RWPE1 (cell line): ENCODE measurements around the gene CHMP4A.
"Not testable (repeated sequence)": the region's sequence is repeated elsewhere in the genome, so short reads cannot be mapped to it uniquely, and the experiment has no call there.

ENCODE experiments used
- CTCF ChIA-PET: fragments of 350-600 bp; sonication (Branson Sonifier 250); formaldehyde crosslinking; extraction: SDS; loops from one replicate; lab custom pipeline; 2021; lab: Yijun Ruan, JAX
- POLR2A ChIA-PET: fragments of 400-600 bp; formaldehyde crosslinking; extraction: SDS; loops from one replicate; lab custom pipeline; 2020; ENCODE audit warnings: antibody characterized with exemption; ENCODE audit not compliant: low non-redundant PET; lab: Yijun Ruan, JAX
- DNase-seq: peaks from one replicate; pipeline ENCODE4 v3.0.0; 2012; ENCODE audit warnings: low spot score
- H3K27ac ChIP-seq: fragments of 450-650 bp; 2 replicates; pipeline ENCODE4 v1.5.1; 2017
- TF ChIP-seq, protein P1 (sequence below): fragments of 450-650 bp; conservative IDR thresholded peaks from 2 replicates; pipeline ENCODE4 v1.5.1; 2017; ENCODE audit warnings: low read depth, mild to moderate bottlenecking

Gene CHMP4A

DNA sequence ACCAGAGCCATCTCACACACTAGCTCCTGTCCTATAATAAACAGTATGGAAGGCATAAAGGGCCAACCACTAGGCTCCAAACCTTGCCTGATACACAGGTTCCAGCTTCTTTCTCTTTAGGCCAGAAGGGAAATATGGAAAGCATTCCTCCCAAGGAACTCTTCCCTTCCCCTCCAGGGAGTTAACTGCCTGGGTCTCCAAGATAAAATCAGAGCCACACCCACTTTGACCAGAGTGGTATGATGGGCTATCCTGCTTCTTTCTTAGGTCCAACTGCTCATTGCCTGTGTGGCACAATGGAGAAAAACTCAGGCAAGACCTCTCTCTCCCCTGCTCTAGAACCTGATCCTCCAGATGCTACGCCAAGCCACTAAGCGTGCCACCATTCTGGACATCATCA lies 5.7 kb downstream of the CHMP4A start:
- no peak overlapping the region for H3K27ac ChIP-seq
- CTCF ChIA-PET, result no interaction called here
- POLR2A ChIA-PET, result no interaction called here
- no peak for DNase-seq
- TF ChIP-seq, protein P1, sequence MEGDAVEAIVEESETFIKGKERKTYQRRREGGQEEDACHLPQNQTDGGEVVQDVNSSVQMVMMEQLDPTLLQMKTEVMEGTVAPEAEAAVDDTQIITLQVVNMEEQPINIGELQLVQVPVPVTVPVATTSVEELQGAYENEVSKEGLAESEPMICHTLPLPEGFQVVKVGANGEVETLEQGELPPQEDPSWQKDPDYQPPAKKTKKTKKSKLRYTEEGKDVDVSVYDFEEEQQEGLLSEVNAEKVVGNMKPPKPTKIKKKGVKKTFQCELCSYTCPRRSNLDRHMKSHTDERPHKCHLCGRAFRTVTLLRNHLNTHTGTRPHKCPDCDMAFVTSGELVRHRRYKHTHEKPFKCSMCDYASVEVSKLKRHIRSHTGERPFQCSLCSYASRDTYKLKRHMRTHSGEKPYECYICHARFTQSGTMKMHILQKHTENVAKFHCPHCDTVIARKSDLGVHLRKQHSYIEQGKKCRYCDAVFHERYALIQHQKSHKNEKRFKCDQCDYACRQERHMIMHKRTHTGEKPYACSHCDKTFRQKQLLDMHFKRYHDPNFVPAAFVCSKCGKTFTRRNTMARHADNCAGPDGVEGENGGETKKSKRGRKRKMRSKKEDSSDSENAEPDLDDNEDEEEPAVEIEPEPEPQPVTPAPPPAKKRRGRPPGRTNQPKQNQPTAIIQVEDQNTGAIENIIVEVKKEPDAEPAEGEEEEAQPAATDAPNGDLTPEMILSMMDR, result no peak

DNA sequence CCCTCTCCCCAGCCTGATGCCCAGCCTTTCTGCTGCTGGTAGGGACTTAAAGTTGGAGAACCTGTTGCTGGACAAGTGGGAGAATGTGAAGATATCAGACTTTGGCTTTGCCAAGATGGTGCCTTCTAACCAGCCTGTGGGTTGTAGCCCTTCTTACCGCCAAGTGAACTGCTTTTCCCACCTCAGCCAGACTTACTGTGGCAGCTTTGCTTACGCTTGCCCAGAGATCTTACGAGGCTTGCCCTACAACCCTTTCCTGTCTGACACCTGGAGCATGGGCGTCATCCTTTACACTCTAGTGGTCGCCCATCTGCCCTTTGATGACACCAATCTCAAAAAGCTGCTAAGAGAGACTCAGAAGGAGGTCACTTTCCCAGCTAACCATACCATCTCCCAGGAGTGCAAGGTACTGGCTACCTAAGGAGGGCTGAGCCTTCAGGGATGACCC lies 6.2 kb downstream of the CHMP4A start:
- ChIA-PET POLR2A (no interaction called here), CTCF (no interaction called here)
- no peak overlapping the region for H3K27ac ChIP-seq
- DNase-seq, result no peak
- TF ChIP-seq, protein P1, result no peak

DNA sequence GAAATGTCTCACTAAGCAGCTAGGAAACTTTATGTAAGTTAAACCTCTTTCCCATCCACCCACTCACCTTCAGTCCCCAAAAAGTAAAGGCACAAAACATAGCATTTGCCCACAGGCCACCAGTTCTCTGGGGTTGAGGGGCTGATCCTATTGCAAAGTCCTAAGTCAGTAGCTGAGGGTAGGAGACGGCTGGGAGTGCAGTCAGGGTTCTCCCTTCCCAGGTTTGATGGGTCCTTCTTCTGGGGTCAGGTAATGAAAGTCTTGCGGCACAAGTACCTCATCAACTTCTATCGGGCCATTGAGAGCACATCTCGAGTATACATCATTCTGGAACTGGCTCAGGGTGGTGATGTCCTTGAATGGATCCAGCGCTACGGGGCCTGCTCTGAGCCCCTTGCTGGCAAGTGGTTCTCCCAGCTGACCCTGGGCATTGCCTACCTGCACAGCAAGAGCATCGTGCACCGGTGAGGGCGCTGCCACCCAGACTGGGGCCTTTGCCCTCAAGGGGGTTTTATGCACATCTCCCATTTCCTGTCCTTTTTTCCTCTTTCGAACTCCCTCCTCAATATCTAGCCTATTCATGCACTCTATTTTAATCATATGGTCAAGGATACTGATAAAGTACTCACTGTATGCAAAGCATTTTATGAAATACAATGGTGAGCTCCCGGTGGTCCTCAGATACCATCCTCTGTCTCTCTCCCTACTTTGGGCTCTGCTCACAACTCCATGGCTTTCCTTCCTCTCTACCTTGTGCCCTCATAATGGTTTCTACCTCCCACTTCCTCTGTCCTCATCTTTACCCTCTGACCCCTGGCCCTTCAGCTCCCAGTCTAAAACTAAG lies 6.8 kb downstream of the CHMP4A start:
- TF ChIP-seq, protein P1, result no peak
- DNase-seq, result no peak
- ChIA-PET CTCF (no interaction called here), POLR2A (no interaction called here)
- H3K27ac ChIP-seq, result no peak overlapping the region

DNA sequence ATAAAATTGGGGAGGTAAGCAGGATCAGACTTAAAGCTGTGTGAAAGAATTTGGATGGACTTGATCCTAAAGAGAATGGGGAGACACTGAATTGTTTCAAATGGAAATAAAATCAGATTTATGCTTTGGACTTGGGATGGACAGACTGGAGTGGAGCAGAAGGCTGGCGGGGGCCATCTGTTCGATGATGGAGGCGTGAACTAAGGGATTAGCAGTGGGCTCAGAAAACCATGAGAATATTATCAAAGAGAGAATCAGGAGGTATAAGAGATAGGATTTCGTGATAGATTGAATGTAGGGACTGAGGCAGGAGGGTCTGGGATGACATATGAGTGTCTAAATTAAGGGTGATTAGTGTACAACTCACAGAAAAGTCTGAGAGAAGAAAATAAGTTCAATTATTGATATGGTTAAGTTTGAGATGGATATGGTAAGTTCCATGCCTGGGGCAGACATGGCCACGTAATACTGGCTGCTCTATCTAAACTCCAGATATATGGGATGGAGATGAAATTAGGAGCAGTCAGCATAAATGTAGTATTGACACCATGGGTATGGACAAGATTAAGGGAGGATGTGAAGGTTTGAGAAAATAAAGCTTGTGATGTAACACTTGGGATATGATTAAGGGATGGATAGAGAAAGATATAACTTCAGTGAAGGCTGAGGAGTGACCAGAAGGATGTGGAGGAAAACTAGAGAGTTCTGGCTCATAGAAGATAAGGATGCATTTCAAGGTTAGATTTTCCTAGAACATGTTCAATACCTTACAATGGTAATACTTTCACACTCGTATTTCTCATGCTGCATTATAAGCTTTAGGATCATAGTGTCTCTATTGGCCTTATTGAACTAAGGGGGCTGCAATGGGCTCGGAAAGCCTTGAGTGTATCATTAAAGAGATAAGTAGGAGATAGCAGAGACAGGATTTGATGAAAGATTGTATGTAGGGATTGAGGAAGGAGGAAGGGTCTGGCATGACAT lies 8.8 kb downstream of the CHMP4A start:
- no peak for DNase-seq
- POLR2A ChIA-PET, result no interaction called here
- TF ChIP-seq, protein P1, result no peak
- no peak overlapping the region for H3K27ac ChIP-seq
- CTCF ChIA-PET, result interaction anchor here (0.6 kb wide), 1 partner anchor 71 kb away, joined by 5 read pairs; no protein-coding TSS in a partner anchor

DNA sequence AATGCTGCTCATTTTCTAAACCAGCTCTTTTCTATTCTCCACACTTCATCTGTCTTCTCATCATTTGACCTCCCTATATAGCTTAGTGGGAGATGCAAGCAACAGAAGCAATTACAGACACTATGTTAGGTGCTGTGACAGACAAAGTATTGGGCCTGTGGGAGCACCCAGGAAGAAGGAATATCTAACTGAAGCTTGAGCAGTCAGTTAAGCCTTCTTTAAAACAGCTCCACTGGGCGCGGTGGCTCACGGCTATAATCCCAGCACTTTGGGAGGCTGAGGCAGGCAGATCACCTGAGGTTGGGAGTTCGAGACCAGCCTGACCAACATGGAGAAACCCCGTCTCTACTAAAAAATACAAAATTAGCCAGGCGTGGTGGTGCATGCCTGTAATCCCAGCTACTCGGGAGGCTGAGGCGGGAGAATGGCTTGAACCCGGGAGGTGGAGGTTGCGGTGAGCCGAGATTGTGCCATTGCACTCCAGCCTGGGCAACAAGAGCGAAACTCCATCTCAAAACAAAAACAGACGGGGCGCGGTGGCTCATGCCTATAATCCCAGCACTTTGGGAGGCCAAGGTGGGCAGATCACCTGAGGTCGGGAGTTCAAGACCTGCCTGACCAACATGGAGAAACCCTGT lies 9.9 kb downstream of the CHMP4A start:
- DNase-seq, POLR2A ChIA-PET, H3K27ac ChIP-seq: not testable (repeated sequence)
- CTCF ChIA-PET, result interaction anchor here (0.6 kb wide), 1 partner anchor 69 kb away, joined by 5 read pairs; no protein-coding TSS in a partner anchor

DNA sequence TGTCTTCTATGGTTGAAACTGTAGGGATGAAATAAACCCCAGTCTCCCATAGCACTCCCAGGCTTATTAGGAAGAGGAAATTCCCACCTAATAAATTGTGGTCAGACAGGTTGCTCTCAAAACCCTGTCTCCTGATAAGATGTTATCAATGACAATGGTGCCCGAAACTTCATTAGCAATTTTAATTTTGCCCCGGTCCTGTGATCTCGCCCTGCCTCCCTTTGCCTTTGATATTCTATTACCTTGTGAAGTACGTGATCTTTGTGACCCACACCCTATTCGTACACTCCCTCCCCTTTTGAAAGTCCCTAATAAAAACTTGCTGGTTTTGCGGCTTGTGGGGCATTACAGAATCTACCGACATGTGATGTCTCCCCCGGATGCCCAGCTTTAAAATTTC lies 10.8 kb downstream of the CHMP4A start:
- CTCF ChIA-PET, POLR2A ChIA-PET, H3K27ac ChIP-seq: not testable (repeated sequence)

More for the DNA sequence above, 10.8 kb downstream of the CHMP4A start:
- not testable (repeated sequence) for DNase-seq
